ENCODE measurements around the gene HAUS6. TPM values are rescaled to one million over a fixed set of nuclear protein-coding genes. Genes with fewer than 3 reads are reported as not detected.

HAUS6 gene
- total and polyA plus RNA-seq, 2 of the 8 experiments (the other 6 are each of a cell fraction or from before 2014, with no cell fraction given) = 11.7 to 52.4 TPM

DNA sequence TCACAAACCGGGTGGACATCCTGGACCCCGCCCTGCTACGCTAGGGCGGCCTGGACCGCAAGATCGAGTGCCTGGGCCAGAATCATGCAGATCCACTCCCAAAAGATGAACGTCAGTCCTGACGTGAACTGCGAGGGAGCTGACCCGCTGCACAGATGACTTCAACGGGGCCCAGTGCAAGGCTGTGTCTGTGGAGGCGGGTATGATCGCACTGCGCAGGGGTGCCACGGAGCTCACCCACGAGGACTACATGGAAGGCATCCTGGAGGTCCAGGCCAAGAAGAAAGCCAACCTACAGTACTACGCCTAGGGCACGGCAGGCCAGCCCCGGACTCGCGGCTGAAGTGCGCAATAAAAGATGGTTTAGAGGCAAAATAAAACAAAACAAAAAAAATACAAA lies 74.9 kb downstream of the HAUS6 start (continued):
- TF ChIP-seq, protein P1, sequence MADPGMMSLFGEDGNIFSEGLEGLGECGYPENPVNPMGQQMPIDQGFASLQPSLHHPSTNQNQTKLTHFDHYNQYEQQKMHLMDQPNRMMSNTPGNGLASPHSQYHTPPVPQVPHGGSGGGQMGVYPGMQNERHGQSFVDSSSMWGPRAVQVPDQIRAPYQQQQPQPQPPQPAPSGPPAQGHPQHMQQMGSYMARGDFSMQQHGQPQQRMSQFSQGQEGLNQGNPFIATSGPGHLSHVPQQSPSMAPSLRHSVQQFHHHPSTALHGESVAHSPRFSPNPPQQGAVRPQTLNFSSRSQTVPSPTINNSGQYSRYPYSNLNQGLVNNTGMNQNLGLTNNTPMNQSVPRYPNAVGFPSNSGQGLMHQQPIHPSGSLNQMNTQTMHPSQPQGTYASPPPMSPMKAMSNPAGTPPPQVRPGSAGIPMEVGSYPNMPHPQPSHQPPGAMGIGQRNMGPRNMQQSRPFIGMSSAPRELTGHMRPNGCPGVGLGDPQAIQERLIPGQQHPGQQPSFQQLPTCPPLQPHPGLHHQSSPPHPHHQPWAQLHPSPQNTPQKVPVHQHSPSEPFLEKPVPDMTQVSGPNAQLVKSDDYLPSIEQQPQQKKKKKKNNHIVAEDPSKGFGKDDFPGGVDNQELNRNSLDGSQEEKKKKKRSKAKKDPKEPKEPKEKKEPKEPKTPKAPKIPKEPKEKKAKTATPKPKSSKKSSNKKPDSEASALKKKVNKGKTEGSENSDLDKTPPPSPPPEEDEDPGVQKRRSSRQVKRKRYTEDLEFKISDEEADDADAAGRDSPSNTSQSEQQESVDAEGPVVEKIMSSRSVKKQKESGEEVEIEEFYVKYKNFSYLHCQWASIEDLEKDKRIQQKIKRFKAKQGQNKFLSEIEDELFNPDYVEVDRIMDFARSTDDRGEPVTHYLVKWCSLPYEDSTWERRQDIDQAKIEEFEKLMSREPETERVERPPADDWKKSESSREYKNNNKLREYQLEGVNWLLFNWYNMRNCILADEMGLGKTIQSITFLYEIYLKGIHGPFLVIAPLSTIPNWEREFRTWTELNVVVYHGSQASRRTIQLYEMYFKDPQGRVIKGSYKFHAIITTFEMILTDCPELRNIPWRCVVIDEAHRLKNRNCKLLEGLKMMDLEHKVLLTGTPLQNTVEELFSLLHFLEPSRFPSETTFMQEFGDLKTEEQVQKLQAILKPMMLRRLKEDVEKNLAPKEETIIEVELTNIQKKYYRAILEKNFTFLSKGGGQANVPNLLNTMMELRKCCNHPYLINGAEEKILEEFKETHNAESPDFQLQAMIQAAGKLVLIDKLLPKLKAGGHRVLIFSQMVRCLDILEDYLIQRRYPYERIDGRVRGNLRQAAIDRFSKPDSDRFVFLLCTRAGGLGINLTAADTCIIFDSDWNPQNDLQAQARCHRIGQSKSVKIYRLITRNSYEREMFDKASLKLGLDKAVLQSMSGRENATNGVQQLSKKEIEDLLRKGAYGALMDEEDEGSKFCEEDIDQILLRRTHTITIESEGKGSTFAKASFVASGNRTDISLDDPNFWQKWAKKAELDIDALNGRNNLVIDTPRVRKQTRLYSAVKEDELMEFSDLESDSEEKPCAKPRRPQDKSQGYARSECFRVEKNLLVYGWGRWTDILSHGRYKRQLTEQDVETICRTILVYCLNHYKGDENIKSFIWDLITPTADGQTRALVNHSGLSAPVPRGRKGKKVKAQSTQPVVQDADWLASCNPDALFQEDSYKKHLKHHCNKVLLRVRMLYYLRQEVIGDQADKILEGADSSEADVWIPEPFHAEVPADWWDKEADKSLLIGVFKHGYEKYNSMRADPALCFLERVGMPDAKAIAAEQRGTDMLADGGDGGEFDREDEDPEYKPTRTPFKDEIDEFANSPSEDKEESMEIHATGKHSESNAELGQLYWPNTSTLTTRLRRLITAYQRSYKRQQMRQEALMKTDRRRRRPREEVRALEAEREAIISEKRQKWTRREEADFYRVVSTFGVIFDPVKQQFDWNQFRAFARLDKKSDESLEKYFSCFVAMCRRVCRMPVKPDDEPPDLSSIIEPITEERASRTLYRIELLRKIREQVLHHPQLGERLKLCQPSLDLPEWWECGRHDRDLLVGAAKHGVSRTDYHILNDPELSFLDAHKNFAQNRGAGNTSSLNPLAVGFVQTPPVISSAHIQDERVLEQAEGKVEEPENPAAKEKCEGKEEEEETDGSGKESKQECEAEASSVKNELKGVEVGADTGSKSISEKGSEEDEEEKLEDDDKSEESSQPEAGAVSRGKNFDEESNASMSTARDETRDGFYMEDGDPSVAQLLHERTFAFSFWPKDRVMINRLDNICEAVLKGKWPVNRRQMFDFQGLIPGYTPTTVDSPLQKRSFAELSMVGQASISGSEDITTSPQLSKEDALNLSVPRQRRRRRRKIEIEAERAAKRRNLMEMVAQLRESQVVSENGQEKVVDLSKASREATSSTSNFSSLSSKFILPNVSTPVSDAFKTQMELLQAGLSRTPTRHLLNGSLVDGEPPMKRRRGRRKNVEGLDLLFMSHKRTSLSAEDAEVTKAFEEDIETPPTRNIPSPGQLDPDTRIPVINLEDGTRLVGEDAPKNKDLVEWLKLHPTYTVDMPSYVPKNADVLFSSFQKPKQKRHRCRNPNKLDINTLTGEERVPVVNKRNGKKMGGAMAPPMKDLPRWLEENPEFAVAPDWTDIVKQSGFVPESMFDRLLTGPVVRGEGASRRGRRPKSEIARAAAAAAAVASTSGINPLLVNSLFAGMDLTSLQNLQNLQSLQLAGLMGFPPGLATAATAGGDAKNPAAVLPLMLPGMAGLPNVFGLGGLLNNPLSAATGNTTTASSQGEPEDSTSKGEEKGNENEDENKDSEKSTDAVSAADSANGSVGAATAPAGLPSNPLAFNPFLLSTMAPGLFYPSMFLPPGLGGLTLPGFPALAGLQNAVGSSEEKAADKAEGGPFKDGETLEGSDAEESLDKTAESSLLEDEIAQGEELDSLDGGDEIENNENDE (IDR thresholded peaks at IDR 0.05; ENCODE audit: insufficient replicate concordance, low read length) = no peak
- TF ChIP-seq RAD21 (IDR thresholded peaks at IDR 0.05 in 1 of 2, conservative IDR thresholded peaks at IDR 0.05 in 1 of 2; ENCODE audit: low read depth in 2 of 2, low read length in 2 of 2) (no peak), RBBP5 (IDR thresholded peaks at IDR 0.05; ENCODE audit: borderline replicate concordance, low read depth, low read length) (no peak), BACH1 (IDR thresholded peaks at IDR 0.05; ENCODE audit: low read length) (no peak), TAF7 (optimal IDR thresholded peaks at IDR 0.05; ENCODE audit: borderline replicate concordance, low read depth, low read length) (no peak), CBX8 (IDR thresholded peaks at IDR 0.05; ENCODE audit: borderline replicate concordance, low read depth, low read length) (no peak)
- TF ChIP-seq, protein P2, sequence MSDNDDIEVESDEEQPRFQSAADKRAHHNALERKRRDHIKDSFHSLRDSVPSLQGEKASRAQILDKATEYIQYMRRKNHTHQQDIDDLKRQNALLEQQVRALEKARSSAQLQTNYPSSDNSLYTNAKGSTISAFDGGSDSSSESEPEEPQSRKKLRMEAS (IDR thresholded peaks at IDR 0.05) = no peak
- TF ChIP-seq, protein P3, sequence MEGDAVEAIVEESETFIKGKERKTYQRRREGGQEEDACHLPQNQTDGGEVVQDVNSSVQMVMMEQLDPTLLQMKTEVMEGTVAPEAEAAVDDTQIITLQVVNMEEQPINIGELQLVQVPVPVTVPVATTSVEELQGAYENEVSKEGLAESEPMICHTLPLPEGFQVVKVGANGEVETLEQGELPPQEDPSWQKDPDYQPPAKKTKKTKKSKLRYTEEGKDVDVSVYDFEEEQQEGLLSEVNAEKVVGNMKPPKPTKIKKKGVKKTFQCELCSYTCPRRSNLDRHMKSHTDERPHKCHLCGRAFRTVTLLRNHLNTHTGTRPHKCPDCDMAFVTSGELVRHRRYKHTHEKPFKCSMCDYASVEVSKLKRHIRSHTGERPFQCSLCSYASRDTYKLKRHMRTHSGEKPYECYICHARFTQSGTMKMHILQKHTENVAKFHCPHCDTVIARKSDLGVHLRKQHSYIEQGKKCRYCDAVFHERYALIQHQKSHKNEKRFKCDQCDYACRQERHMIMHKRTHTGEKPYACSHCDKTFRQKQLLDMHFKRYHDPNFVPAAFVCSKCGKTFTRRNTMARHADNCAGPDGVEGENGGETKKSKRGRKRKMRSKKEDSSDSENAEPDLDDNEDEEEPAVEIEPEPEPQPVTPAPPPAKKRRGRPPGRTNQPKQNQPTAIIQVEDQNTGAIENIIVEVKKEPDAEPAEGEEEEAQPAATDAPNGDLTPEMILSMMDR (IDR thresholded peaks at IDR 0.05; ENCODE audit: control extremely low read depth in 1 of 3, insufficient read depth in 1 of 3, low read depth in 1 of 3, low read length in 3 of 3) = no peak
